Coronary artery (tissue), 2 donors: ENCODE results near the gene IGDCC3.

Experiments used
- DNase-seq: peaks from one replicate; pipeline ENCODE4 v3.0.0-alpha.2; 2017; ENCODE audit warnings: low spot score
- H3K27ac ChIP-seq, 2 donors: fragments of 200-600 bp; sonication (generic); one replicate each; pipeline ENCODE4 v1.5.1; 2016 to 2019
- H3K4me3 ChIP-seq: fragments of 200-600 bp; sonication (generic); 2 replicates; pipeline ENCODE4 v1.5.1; 2016; ENCODE audit warnings: mild to moderate bottlenecking, moderate library complexity
- CTCF ChIP-seq: fragments of 200-600 bp; sonication (generic); IDR thresholded peaks from one replicate; pipeline ENCODE4 v1.5.1; 2019; ENCODE audit warnings: antibody characterized with exemption

Gene IGDCC3

DNA sequence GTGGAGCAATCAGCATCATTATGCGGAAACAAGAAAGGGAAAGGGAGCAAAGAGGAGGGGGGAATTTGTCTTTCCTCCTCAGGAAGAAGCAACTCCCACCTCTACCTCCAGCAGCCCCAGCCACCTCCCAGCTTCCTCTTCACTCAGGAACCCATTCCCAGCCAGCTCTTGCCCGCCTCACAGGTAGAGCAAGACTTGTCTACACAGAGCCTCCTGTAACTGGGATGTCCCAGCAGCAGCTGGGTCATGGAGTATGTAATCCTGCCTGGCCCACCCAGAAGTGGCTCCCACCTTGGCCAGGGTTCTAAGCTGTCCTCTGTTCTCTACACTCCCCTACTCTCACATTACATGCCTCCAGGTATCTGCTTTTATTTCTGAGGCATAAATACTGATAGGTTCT lies 14.0 kb downstream of the IGDCC3 start:
- Histone ChIP-seq H3K4me3 (no peak overlapping the region), H3K27ac (no peak overlapping the region)
- no peak for TF ChIP-seq CTCF
- DNase-seq = no peak

DNA sequence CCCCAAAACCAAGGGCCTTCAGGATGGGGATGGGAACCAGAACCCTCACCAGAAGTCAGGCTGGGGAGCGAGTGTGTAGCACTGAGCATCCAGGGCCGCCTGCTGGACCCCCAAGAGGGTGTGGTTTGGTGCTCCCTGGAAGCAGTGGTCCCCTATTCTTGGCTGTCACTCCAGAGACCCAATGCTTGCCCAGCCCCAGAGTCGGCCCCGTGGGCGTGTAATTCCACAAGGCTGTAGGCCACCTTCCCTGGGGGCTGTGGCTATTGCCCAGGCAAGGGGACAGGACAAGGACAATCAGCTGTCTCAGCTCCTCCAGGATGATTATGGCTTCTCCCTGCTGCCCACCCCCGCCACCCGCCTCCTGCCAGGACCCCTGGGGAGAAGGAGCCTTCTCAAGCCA lies 14.5 kb downstream of the IGDCC3 start:
- Histone ChIP-seq H3K27ac (no peak overlapping the region), H3K4me3 (no peak overlapping the region)
- no peak for DNase-seq
- TF ChIP-seq CTCF = no peak

DNA sequence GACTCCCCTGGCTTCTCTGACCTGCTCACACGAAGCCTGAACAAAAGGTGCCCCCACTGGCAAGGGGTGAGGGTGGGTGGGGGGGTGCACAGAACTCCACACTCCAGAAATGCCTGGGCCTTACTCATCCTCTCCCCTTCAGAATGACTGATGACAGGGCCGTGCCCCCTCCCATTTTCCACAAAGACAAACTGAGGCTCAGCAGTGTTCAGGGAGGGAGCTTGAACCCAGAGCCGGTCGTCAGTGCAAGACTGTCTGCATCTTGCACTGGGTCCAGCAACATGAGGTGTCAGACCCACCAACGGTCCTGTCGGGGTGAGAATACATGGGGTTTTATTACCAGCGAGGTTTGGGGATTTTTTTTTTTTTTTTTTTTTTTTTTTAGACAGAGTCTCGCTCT lies 15.3 kb downstream of the IGDCC3 start:
- DNase-seq = no peak
- no peak overlapping the region for H3K27ac ChIP-seq
- TF ChIP-seq CTCF = no peak
- no peak overlapping the region for H3K4me3 ChIP-seq

DNA sequence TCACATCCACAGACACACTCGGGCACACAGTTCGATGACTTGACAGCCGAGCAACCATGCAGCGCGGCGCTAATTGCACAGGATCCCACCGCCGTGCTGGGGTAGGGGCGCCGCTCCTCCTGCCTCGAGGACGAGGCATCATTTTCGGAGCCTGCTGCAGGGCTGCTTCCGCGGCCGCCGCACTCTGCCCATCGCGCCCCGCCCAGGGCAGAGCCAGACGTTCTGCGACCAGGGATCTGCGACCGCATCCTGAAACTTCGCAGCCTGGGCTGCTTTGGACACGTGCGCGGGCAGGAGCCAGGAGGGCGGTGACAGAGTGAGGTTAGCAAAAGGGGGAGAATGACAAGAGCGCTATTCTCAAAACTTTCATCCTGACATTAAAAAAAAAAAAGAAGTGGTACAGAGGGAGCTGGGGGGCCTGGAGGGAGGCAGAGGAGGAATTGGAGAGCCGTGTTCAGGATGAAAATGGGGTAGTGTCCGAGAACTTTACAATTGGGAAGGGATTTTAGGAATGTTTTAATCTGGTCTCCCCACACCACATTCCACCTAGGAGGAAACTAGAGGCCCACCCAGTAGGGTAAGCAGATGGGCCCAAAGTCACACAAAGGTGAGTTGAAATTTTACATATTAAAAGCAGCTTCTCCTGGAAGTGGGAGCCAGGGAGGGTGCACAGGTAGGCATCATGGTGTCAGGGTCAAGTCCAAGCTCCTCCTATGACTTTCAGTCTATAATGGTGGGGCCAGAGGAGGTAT lies 15.9 kb downstream of the IGDCC3 start:
- DNase-seq = no peak
- no peak overlapping the region for H3K27ac ChIP-seq
- TF ChIP-seq CTCF = no peak
- H3K4me3 ChIP-seq = no peak overlapping the region

- H3K4me3 ChIP-seq = no peak overlapping the region
- no peak for TF ChIP-seq CTCF
- no peak for DNase-seq
- no peak overlapping the region for H3K27ac ChIP-seq
Measured at GRCh38 chr15:65360506-65360905, 17.3 kb downstream of the IGDCC3 start.

DNA sequence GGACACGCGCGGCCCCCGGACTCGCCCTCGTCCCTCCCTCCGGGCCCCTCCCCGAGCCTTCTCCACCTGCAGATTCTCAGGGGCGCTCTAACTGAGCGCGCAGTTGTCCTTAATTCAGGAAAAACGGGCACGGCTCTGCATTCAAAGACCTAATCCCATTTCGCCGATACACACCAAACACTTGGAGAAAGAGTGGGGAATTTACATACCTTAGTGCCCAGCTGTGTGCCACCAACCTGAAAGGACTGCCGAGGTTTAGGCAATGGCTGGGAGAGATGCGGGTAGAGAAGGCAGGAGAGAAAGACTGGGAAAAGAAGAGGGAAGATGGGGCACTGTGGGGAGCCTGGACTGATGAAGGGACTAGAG lies 21.8 kb downstream of the IGDCC3 start:
- Histone ChIP-seq H3K27ac (no peak overlapping the region), H3K4me3 (peak overlapping the region; percentile 73)
- no peak for TF ChIP-seq CTCF
- DNase-seq = no peak

DNA sequence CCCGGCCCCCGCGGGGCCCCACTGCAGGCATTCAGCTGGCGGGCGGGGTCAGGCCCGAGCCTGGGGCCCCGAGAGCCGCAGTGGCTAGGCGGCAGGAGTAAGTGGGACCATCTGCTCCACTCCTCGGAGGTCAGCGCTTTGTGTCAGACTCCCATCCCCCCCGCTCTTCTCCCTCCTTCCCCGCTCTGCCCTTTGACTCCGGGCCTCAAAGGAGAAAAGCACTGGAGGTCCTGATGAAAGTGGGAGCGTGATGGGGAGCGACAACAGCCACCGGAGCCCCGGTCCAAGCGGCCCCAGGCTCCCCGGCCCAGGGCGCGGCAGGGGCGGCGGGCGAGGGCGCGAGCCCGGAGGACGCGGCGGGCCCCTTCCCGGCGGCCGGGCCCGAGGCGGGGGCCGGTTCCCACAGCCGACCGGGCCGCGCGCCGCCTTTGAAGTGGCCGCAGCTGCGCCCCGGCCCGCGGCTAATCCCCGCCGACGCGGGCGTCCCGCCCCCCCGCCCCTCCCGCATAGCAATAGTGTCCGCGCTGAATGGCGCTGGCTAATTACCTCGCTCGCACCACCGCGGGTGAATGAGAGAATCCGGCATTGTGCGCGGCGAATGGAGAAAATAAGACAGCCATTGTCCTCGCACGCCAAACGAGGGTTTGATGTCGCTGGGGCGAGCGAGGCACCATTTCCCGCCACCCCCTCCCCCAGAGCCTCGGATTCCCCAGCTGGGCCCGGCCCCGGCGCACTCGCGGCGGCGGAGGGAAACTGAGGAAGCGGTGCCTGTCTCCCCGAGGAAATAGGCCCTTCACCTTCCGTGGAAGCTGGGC lies 22.4 kb downstream of the IGDCC3 start:
- Histone ChIP-seq H3K27ac (no peak overlapping the region), H3K4me3 (peak overlapping the region; percentile 73)
- no peak for DNase-seq

More for the DNA sequence above, 22.4 kb downstream of the IGDCC3 start:
- no peak for TF ChIP-seq CTCF
